Kasumi-1 (cell line): ENCODE results near the gene TGIF1.

ENCODE experiments used
- DNase-seq, 2 experiments: peaks; one replicate each; lab custom pipeline; 2025; lab: John Stamatoyannopoulos, UW

TGIF1 gene

GRCh38 chr18:3482258-3482657, 32.3 kb downstream of the TGIF1 start:
- DNase-seq, result no peak

- DNase-seq, result no peak
Measured at GRCh38 chr18:3485153-3486149, 35.5 kb downstream of the TGIF1 start.

GRCh38 chr18:3486512-3486911, 36.5 kb downstream of the TGIF1 start:
- no peak for DNase-seq

- no peak for DNase-seq
Measured at GRCh38 chr18:3489462-3489861, 39.5 kb downstream of the TGIF1 start.

GRCh38 chr18:3491981-3492555, 42.1 kb downstream of the TGIF1 start:
- DNase-seq, result no peak

- no peak for DNase-seq
Measured at GRCh38 chr18:3492721-3493120, 42.7 kb downstream of the TGIF1 start.

GRCh38 chr18:3493501-3494244, 43.7 kb downstream of the TGIF1 start:
- DNase-seq, result peak; percentile 35 to 60

GRCh38 chr18:3494245-3494526, 44.2 kb downstream of the TGIF1 start:
- DNase-seq, result no peak

GRCh38 chr18:3494569-3494968, 44.6 kb downstream of the TGIF1 start:
- no peak for DNase-seq

GRCh38 chr18:3495691-3496430, 45.9 kb downstream of the TGIF1 start:
- no peak for DNase-seq

- no peak for DNase-seq
Measured at GRCh38 chr18:3498698-3499471, 48.9 kb downstream of the TGIF1 start.

- DNase-seq, result peak; percentile 78 to 79
Measured at GRCh38 chr18:3499501-3499900, 49.5 kb downstream of the TGIF1 start.

GRCh38 chr18:3500016-3500415, 50.0 kb downstream of the TGIF1 start:
- no peak for DNase-seq

- DNase-seq, result no peak
Measured at GRCh38 chr18:3502650-3503049, 52.7 kb downstream of the TGIF1 start.

GRCh38 chr18:3504637-3505036, 54.7 kb downstream of the TGIF1 start:
- DNase-seq, result no peak

GRCh38 chr18:3508576-3509549, 58.9 kb downstream of the TGIF1 start:
- no peak for DNase-seq
